ENCODE measurements around the gene ADM2.

The ADM2 gene

GRCh38 chr22:50459496-50460140, 21.7 kb upstream of the ADM2 start:
- Histone ChIP-seq H3K27me3 (ENCODE audit: control insufficient read depth, insufficient read depth, low read length) (no peaks in the 10 kb centered on the region), H3K36me3 (ENCODE audit: control insufficient read depth, insufficient read depth, low read length) (peaks cover 72% of the 10 kb centered on the region), H3K9me3 (ENCODE audit: control insufficient read depth, insufficient read depth, low read length) (no peaks in the 10 kb centered on the region), H3K4me1 (ENCODE audit: control insufficient read depth, insufficient read depth, low read length) (no peaks in the 10 kb centered on the region), H3K4me3 (ENCODE audit: low read length) (no peak overlapping the region), H3K27ac (ENCODE audit: low read length) (no peak overlapping the region)
- no CpG with 5 or more reads among the region's 41 CpGs for WGBS (ENCODE audit: insufficient coverage, insufficient read length)
- DNase-seq (ENCODE audit: low read depth, low spot score): no peak

DNA sequence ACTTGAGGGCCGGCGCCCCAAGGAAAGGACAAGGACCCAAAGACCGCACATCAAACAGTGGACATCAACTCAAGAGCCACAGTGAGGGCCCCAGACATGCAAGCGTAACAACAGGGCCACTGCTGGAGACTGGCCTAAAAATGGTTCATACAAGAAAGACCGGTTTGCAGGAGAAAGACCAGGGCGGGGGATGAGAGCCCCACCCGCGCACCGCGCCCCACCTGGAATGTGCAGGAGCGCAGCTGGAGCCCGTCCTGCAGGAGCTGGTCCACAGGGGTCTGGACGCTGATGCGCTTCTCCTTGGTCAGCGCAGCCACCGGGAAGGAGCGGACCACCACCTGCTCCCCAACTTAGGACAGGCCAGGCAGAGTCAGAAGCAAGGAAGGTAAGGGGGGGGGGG, 20.4 kb upstream of the ADM2 start:
- no peaks in the 10 kb centered on the region for H3K9me3 ChIP-seq (ENCODE audit: control insufficient read depth, insufficient read depth, low read length)
- WGBS (ENCODE audit: insufficient coverage, insufficient read length): no CpG with 5 or more reads among the region's 17 CpGs
- H3K4me1 ChIP-seq (ENCODE audit: control insufficient read depth, insufficient read depth, low read length): no peaks in the 10 kb centered on the region
- DNase-seq (ENCODE audit: low read depth, low spot score): no peak
- H3K4me3 ChIP-seq (ENCODE audit: low read length): no peak overlapping the region
- no peaks in the 10 kb centered on the region for H3K27me3 ChIP-seq (ENCODE audit: control insufficient read depth, insufficient read depth, low read length)
- H3K36me3 ChIP-seq (ENCODE audit: control insufficient read depth, insufficient read depth, low read length): peaks cover 71% of the 10 kb centered on the region
- H3K27ac ChIP-seq (ENCODE audit: low read length): no peak overlapping the region

GRCh38 chr22:50461536-50461935, 19.8 kb upstream of the ADM2 start:
- Histone ChIP-seq H3K27ac (ENCODE audit: low read length) (no peak overlapping the region), H3K27me3 (ENCODE audit: control insufficient read depth, insufficient read depth, low read length) (no peaks in the 10 kb centered on the region), H3K36me3 (ENCODE audit: control insufficient read depth, insufficient read depth, low read length) (peaks cover 73% of the 10 kb centered on the region), H3K9me3 (ENCODE audit: control insufficient read depth, insufficient read depth, low read length) (no peaks in the 10 kb centered on the region), H3K4me3 (ENCODE audit: low read length) (no peak overlapping the region), H3K4me1 (ENCODE audit: control insufficient read depth, insufficient read depth, low read length) (no peaks in the 10 kb centered on the region)
- no peak for DNase-seq (ENCODE audit: low read depth, low spot score)
- no CpG with 5 or more reads among the region's 26 CpGs for WGBS (ENCODE audit: insufficient coverage, insufficient read length)

GRCh38 chr22:50461979-50462540, 19.3 kb upstream of the ADM2 start:
- Histone ChIP-seq H3K4me3 (ENCODE audit: low read length) (no peak overlapping the region), H3K27ac (ENCODE audit: low read length) (no peak overlapping the region), H3K9me3 (ENCODE audit: control insufficient read depth, insufficient read depth, low read length) (no peaks in the 10 kb centered on the region), H3K27me3 (ENCODE audit: control insufficient read depth, insufficient read depth, low read length) (no peaks in the 10 kb centered on the region), H3K36me3 (ENCODE audit: control insufficient read depth, insufficient read depth, low read length) (peaks cover 76% of the 10 kb centered on the region), H3K4me1 (ENCODE audit: control insufficient read depth, insufficient read depth, low read length) (no peaks in the 10 kb centered on the region)
- DNase-seq (ENCODE audit: low read depth, low spot score): no peak
- WGBS (ENCODE audit: insufficient coverage, insufficient read length): no CpG with 5 or more reads among the region's 30 CpGs

- no peak for DNase-seq (ENCODE audit: low read depth, low spot score)
- H3K27ac ChIP-seq (ENCODE audit: low read length): no peak overlapping the region
- H3K4me1 ChIP-seq (ENCODE audit: control insufficient read depth, insufficient read depth, low read length): no peaks in the 10 kb centered on the region; the same call in 1 of the 2 replicates
- peaks cover 85% of the 10 kb centered on the region for H3K36me3 ChIP-seq (ENCODE audit: control insufficient read depth, insufficient read depth, low read length)
- WGBS (ENCODE audit: insufficient coverage, insufficient read length): no CpG with 5 or more reads among the region's 28 CpGs
- no peaks in the 10 kb centered on the region for H3K27me3 ChIP-seq (ENCODE audit: control insufficient read depth, insufficient read depth, low read length)
- no peaks in the 10 kb centered on the region for H3K9me3 ChIP-seq (ENCODE audit: control insufficient read depth, insufficient read depth, low read length)
- H3K4me3 ChIP-seq (ENCODE audit: low read length): no peak overlapping the region
Observed at GRCh38 chr22:50463188-50463900, 18.0 kb upstream of the ADM2 start.

DNA sequence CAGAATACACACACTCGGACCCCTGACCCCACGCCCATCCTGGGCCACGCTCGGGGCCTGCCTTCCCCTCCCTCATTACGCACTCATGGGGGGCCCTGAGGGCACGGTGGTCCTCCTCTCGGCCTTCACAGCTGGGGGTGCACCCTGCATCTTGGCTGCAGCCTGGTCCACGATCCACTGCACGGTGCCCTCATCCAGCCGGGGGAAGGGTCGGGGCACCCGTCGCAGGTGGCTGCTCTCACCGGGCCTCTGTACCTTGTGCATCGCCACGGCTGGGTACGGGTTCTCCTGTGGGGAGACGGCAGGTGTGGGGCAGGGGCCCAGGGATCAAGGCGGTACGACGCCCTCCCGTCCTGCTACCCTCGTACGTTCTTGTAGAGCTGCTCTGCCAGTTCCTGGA, 16.9 kb upstream of the ADM2 start:
- H3K27me3 ChIP-seq (ENCODE audit: control insufficient read depth, insufficient read depth, low read length): no peaks in the 10 kb centered on the region
- DNase-seq (ENCODE audit: low read depth, low spot score): no peak
- peaks cover 75% of the 10 kb centered on the region for H3K36me3 ChIP-seq (ENCODE audit: control insufficient read depth, insufficient read depth, low read length)
- H3K27ac ChIP-seq (ENCODE audit: low read length): no peak overlapping the region
- H3K4me3 ChIP-seq (ENCODE audit: low read length): no peak overlapping the region
- WGBS (ENCODE audit: insufficient coverage, insufficient read length): no CpG with 5 or more reads among the region's 24 CpGs
- no peaks in the 10 kb centered on the region for H3K9me3 ChIP-seq (ENCODE audit: control insufficient read depth, insufficient read depth, low read length)
- no peaks in the 10 kb centered on the region; the same call in 1 of the 2 replicates for H3K4me1 ChIP-seq (ENCODE audit: control insufficient read depth, insufficient read depth, low read length)

GRCh38 chr22:50465066-50465930, 16.0 kb upstream of the ADM2 start:
- no peaks in the 10 kb centered on the region for H3K9me3 ChIP-seq (ENCODE audit: control insufficient read depth, insufficient read depth, low read length)
- H3K4me1 ChIP-seq (ENCODE audit: control insufficient read depth, insufficient read depth, low read length): peaks cover 3% of the 10 kb centered on the region
- peaks cover 68% of the 10 kb centered on the region for H3K36me3 ChIP-seq (ENCODE audit: control insufficient read depth, insufficient read depth, low read length)
- no CpG with 5 or more reads among the region's 30 CpGs for WGBS (ENCODE audit: insufficient coverage, insufficient read length)
- no peak overlapping the region for H3K4me3 ChIP-seq (ENCODE audit: low read length)
- H3K27ac ChIP-seq (ENCODE audit: low read length): no peak overlapping the region
- no peaks in the 10 kb centered on the region for H3K27me3 ChIP-seq (ENCODE audit: control insufficient read depth, insufficient read depth, low read length)
- no peak for DNase-seq (ENCODE audit: low read depth, low spot score)

- H3K36me3 ChIP-seq (ENCODE audit: control insufficient read depth, insufficient read depth, low read length): peaks cover 51% of the 10 kb centered on the region
- H3K4me1 ChIP-seq (ENCODE audit: control insufficient read depth, insufficient read depth, low read length): peaks cover 6% of the 10 kb centered on the region
- no peak overlapping the region for H3K27ac ChIP-seq (ENCODE audit: low read length)
- no peak for DNase-seq (ENCODE audit: low read depth, low spot score)
- H3K27me3 ChIP-seq (ENCODE audit: control insufficient read depth, insufficient read depth, low read length): no peaks in the 10 kb centered on the region
- no peaks in the 10 kb centered on the region for H3K9me3 ChIP-seq (ENCODE audit: control insufficient read depth, insufficient read depth, low read length)
- H3K4me3 ChIP-seq (ENCODE audit: low read length): no peak overlapping the region
- no CpG with 5 or more reads among the region's 24 CpGs for WGBS (ENCODE audit: insufficient coverage, insufficient read length)
Observed at GRCh38 chr22:50467341-50467740, 14.0 kb upstream of the ADM2 start.

DNA sequence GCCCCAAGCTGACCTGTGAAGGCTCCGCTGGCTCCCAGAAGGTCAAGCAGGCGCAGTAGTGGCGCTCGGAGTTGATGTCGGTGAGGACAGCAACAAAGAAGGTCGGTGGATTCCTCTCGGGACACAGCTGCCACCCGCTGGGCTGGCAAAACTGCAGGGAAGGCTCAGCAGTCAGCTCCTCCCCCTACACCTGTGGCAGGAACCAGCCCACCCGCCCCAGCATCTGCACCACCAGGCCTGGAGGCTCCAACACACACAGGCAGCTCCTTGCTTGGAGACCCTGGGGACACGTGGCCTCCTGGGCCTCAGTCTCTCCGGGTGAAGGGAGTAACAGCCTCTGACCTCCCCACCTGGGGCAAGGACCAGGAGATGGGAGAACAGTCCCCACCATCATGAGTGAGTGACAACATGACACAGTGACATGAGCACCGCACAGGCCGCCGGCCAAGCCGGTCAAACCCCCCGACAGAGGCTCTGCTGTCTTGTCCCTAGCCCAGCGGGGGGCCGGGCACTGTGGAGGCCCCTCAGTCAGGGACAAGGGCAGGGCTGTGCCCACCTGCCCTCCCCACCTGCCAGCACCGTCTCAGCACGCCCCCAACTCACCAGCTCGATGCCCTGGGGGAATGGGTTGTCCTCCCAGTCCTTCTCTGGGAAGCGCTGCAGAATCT, 13.4 kb upstream of the ADM2 start:
- H3K36me3 ChIP-seq (ENCODE audit: control insufficient read depth, insufficient read depth, low read length): peaks cover 45% of the 10 kb centered on the region
- peaks cover 6% of the 10 kb centered on the region for H3K4me1 ChIP-seq (ENCODE audit: control insufficient read depth, insufficient read depth, low read length)

DNA sequence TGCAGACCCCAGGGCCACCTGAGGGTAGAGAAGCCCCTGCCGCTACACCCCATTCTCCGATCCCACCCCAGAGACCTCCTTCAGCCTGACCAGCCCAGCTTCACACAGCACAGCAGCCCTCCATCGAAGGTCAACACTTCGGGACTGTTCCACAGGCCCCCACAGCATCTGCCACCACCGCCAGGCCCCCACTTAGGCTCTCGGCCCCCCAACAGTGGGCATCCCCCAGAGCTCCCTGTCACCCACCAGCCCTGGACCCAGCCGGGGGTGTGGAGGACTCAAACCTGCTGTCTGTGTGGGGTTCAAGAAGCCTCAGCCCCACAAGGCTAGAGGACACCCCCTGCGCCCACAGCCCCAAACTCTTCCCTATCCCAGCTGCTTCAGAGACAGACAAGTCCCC, 12.7 kb upstream of the ADM2 start:
- Histone ChIP-seq H3K4me3 (ENCODE audit: low read length) (no peak overlapping the region), H3K27me3 (ENCODE audit: control insufficient read depth, insufficient read depth, low read length) (no peaks in the 10 kb centered on the region), H3K27ac (ENCODE audit: low read length) (no peak overlapping the region), H3K9me3 (ENCODE audit: control insufficient read depth, insufficient read depth, low read length) (no peaks in the 10 kb centered on the region), H3K36me3 (ENCODE audit: control insufficient read depth, insufficient read depth, low read length) (peaks cover 39% of the 10 kb centered on the region), H3K4me1 (ENCODE audit: control insufficient read depth, insufficient read depth, low read length) (peaks cover 6% of the 10 kb centered on the region)
- no peak for DNase-seq (ENCODE audit: low read depth, low spot score)
- no CpG with 5 or more reads among the region's 8 CpGs for WGBS (ENCODE audit: insufficient coverage, insufficient read length)

More for the DNA sequence above, 13.4 kb upstream of the ADM2 start:
- no peak overlapping the region for H3K4me3 ChIP-seq (ENCODE audit: low read length)
- no peaks in the 10 kb centered on the region for H3K9me3 ChIP-seq (ENCODE audit: control insufficient read depth, insufficient read depth, low read length)
- H3K27me3 ChIP-seq (ENCODE audit: control insufficient read depth, insufficient read depth, low read length): no peaks in the 10 kb centered on the region
- H3K27ac ChIP-seq (ENCODE audit: low read length): no peak overlapping the region
- DNase-seq (ENCODE audit: low read depth, low spot score): no peak
- WGBS (ENCODE audit: insufficient coverage, insufficient read length): no CpG with 5 or more reads among the region's 22 CpGs

All from iPS DF 6.9 (cell line).